Left hindlimb (tissue), 1 donor: ENCODE results near the gene PPP1R27.

Experiments used
- DNase-seq: peaks from one replicate; pipeline ENCODE4 v3.0.0-alpha.2; 2018

Gene PPP1R27

GRCh38 chr17:81860756-81861568, 26.1 kb upstream of the PPP1R27 start:
- peak; percentile 100 for DNase-seq

- no peak for DNase-seq
Measured at GRCh38 chr17:81859906-81860755, 25.3 kb upstream of the PPP1R27 start, which contains the start of gene P4HB. P4HB (minus strand) TSS chr17:81860535; CDS start chr17:81860471, 64 bp downstream.

GRCh38 chr17:81858967-81859905, 24.4 kb upstream of the PPP1R27 start:
- no peak for DNase-seq

- no peak for DNase-seq
Measured at GRCh38 chr17:81858170-81858966, 23.5 kb upstream of the PPP1R27 start.

GRCh38 chr17:81854974-81855774, 20.3 kb upstream of the PPP1R27 start:
- DNase-seq = no peak

GRCh38 chr17:81852237-81852636, 17.4 kb upstream of the PPP1R27 start:
- no peak for DNase-seq

DNA sequence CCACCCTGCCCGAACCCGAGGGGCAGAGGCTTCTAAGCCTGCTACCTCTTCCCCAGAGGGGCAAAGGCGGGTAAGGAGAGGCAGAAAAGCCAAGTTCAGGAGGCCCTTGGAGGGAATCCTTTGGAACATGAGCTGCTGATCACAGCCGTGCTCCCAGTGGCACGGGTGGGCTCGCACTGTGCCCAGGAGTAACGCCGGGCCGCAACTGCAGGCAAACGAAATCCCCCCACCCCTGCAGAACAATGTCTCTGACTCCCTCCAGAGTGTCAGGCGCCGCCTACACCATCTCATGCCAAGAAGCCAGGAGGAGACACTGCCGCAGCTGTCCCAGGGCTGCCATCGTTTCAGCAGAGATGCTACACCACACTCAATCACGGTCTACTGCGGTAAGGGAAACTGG, 16.6 kb upstream of the PPP1R27 start:
- no peak for DNase-seq

DNA sequence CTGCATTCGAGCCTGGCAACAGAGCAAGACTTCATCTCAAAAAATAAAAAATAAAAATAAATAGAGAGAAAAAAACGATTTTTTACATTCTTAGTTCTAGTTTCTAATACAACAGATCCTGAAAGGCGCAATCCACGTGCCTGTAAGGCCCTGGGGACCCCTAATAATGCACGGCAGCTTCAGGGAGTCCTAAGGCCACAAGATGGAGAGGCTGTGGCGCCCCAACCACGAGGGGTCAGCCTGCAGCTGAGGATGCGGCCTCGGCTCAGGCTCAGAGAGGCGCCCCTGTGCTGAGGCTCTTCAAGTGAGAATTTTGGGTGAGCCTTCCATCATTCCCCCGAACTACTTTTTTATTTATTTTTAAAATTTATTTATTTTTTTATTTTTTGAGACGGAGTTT, 14.6 kb upstream of the PPP1R27 start:
- DNase-seq = no peak

DNA sequence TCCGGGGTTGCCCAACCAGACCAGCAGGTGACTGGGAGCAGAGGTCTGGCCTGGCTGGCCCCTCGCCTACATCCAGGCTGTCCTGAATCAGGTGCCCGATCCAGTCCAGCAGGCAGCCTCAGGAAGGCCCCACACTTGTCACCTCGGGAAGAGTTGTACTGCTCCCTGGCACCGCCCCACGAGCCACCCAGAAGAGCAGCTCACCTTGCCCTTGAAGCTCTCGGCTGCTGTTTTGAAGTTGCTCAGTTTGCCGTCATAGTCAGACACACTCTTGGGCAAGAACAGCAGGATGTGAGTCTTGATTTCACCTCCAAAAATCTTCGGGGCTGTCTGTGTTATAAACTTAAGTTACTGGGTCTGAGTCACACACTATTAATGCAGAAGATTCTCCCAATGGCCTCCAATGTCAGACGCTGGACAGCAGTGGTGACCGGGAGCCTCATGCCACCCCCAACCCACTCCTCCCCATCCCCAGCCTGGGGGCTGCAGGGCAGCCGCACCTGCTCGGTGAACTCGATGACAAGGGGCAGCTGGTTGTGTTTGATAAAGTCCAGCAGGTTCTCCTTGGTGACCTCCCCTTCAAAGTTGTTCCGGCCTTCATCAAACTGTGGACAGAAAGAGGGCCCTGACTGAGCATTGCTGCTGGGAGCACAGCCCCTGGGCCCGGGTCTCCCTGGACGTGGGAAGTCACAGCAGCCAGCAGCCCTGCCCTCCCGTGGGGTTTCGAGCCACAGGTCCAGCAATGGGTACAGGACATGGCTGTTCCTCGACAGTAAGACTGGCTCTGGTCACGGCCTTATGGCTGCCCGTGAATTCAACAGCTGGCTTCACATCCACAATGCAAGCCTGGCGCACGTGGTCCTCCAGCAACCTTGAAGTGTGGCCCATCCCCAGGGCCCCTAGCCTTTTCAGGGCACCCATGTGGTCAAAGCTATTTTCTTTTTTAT, 12.2 kb upstream of the PPP1R27 start:
- no peak for DNase-seq

GRCh38 chr17:81845881-81846742, 11.3 kb upstream of the PPP1R27 start:
- no peak for DNase-seq

- no peak for DNase-seq
Measured at GRCh38 chr17:81845361-81845760, 10.5 kb upstream of the PPP1R27 start.

GRCh38 chr17:81844887-81845286, 10.0 kb upstream of the PPP1R27 start:
- no peak for DNase-seq

DNA sequence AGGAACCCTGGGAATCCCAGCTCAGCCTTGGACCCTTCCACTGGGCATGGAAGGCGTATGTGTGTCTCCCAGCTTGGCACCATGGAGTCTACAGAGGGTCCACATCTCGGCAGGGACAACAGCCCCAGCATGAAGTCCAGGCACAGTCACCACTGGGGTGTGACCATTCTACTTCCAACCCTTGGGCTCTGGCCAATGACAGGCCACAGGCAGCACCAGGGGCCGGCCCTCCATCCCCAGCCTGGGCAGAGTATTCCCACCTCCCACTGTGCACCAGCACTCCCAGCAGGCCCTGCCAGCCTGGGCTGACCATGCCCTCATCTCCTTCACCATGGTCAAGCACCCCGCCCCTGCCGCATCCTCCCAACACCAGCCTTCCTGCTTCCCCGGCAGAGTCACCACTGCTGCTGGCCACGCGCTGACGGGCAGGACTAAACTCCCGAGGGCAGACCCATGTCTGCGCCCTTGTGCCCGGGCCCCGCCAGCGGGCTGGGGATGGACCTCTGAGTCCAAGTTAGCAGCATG, 9.5 kb upstream of the PPP1R27 start:
- DNase-seq = no peak

- no peak for DNase-seq
Measured at GRCh38 chr17:81843713-81844326, 9.0 kb upstream of the PPP1R27 start.

GRCh38 chr17:81842725-81843504, 8.1 kb upstream of the PPP1R27 start:
- no peak for DNase-seq

DNA sequence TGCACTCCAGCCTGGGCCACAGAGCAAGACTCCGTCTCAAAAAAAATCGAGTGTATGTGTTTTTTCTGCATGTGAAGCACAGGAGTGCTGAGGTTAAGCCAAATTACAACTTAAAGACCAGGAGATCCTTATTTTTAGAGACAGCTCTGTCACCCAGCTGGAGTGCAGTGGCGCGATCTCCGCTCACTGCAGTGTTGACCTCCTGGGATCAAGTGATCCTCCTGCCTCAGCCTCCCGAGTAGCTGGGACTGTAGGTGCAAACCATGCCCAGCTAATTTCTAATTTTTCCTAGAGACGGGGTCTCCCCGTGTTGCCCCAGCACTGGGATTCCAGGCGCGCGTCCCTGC, 7.5 kb upstream of the PPP1R27 start:
- no peak for DNase-seq

- no peak for DNase-seq
Measured at GRCh38 chr17:81841866-81842265, 7.0 kb upstream of the PPP1R27 start.
